Esophagus muscularis mucosa (tissue), 3 donors: ENCODE results near the gene RGPD8.

Experiments used
- EP300 ChIP-seq: sonication (generic); formaldehyde crosslinking; IDR thresholded peaks from one replicate; pipeline ENCODE4 v1.6.1; 2017; ENCODE audit warnings: antibody characterized with exemption
- POLR2A ChIP-seq: fragments of 450-650 bp; IDR thresholded peaks from one replicate; pipeline ENCODE4 v1.6.1; 2017; ENCODE audit warnings: antibody characterized with exemption, moderate library complexity, mild to moderate bottlenecking, low read depth
- POLR2AphosphoS5 ChIP-seq, 2 donors: sonication (generic); formaldehyde crosslinking; IDR thresholded peaks; one replicate each; pipeline ENCODE4 v1.6.1; 2017; ENCODE audit warnings: antibody characterized with exemption in 2 of 2

DNA sequence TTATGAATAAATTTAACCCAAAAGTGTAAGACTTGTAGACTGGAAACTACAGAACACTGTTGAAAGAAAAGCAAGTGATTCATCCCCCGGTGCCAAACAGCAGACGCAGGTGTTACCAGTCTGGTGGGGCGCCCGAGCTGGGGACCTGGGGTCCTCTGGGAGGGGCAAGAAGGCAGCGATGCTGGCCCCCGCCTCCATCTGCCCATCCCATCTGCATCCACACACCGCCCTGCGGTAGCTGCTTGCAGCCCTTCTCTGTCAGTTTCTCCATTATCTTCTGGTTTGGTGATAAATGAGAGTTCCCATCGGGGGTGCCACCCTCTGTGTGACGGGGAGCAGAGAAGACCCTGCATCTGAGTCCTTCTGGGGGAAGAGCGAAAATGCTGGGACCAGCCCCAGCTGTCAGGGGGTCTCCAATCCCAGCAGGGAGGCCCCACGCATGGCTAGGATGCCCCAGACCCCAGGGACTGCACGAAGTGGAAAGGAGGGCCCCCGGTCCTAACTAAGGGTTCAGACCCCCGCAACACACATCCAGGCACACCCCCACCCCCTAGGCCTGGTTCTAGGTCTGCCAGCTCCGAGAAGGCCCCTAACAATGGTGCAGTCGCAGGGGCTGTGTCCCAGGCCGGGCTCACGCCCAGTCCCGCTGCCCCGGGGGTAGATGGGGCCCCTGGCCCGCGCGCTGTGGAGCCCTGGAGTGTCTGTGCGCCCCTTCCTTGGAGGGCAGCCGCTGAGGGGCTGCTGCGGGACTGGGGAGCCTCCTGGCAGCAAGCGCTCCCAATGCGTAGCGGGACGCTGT, 686 bp upstream of the RGPD8 start:
- TF ChIP-seq EP300 (no peak), POLR2AphosphoS5 (IDR thresholded peaks at IDR 0.05) (no peak), POLR2A (no peak)
